Left forelimb (tissue), 1 donor: ENCODE measurements around the gene OTULIN.

Source experiments
- DNase-seq: peaks from one replicate; pipeline ENCODE4 v3.0.0-alpha.2; 2018; ENCODE audit warnings: low spot score

The OTULIN gene

GRCh38 chr5:14698495-14698894, 34.0 kb downstream of the OTULIN start:
- no peak for DNase-seq

GRCh38 chr5:14699159-14699558, 34.6 kb downstream of the OTULIN start:
- no peak for DNase-seq

- no peak for DNase-seq
Measured at GRCh38 chr5:14699807-14700400, 35.4 kb downstream of the OTULIN start.

GRCh38 chr5:14700478-14701436, 36.2 kb downstream of the OTULIN start:
- DNase-seq = no peak

- no peak for DNase-seq
Measured at GRCh38 chr5:14701556-14701955, 37.0 kb downstream of the OTULIN start.

GRCh38 chr5:14702238-14702839, 37.8 kb downstream of the OTULIN start:
- DNase-seq = no peak

GRCh38 chr5:14705556-14705955, 41.0 kb downstream of the OTULIN start:
- no peak for DNase-seq

- DNase-seq = no peak
Measured at GRCh38 chr5:14706615-14707021, 42.1 kb downstream of the OTULIN start.

- no peak for DNase-seq
Measured at GRCh38 chr5:14707811-14708390, 43.4 kb downstream of the OTULIN start.

GRCh38 chr5:14708551-14708950, 44.0 kb downstream of the OTULIN start:
- no peak for DNase-seq

- DNase-seq = no peak
Measured at GRCh38 chr5:14710313-14710994, 45.9 kb downstream of the OTULIN start.

GRCh38 chr5:14712131-14712530, 47.6 kb downstream of the OTULIN start:
- DNase-seq = no peak

- no peak for DNase-seq
Measured at GRCh38 chr5:14712666-14713065, 48.1 kb downstream of the OTULIN start.

- no peak for DNase-seq
Measured at GRCh38 chr5:14713476-14714390, 49.2 kb downstream of the OTULIN start.

GRCh38 chr5:14714706-14715105, 50.2 kb downstream of the OTULIN start:
- DNase-seq = no peak

- DNase-seq = no peak
Measured at GRCh38 chr5:14715481-14715880, 51.0 kb downstream of the OTULIN start.

- no peak for DNase-seq
Measured at GRCh38 chr5:14716755-14717752, 52.5 kb downstream of the OTULIN start.

GRCh38 chr5:14718778-14719177, 54.3 kb downstream of the OTULIN start:
- DNase-seq = no peak

GRCh38 chr5:14720236-14720923, 55.9 kb downstream of the OTULIN start:
- DNase-seq = no peak
